Adipocyte (in vitro differentiated cells): ENCODE results near the gene KCNJ16.

Source experiments
- DNase-seq: peaks from one replicate; pipeline ENCODE4 v3.0.0-alpha.2; 2015; ENCODE audit warnings: low read depth
- H3K27me3 ChIP-seq: replicated peaks from 2 replicates; pipeline ENCODE4 v1.7.0; 2013; ENCODE audit warnings: mild to moderate bottlenecking, low read length, moderate library complexity; ENCODE audit not compliant: control insufficient read depth, insufficient read depth
- H3K36me3 ChIP-seq: 2 replicates; pipeline ENCODE4 v1.7.0; 2013; ENCODE audit warnings: low read length, mild to moderate bottlenecking, moderate library complexity; ENCODE audit not compliant: control insufficient read depth, insufficient read depth, severe bottlenecking
- H3K4me1 ChIP-seq: 2 replicates; pipeline ENCODE4 v1.7.0; 2013; ENCODE audit warnings: mild to moderate bottlenecking, low read length, moderate library complexity; ENCODE audit not compliant: control insufficient read depth, insufficient read depth
- H3K4me3 ChIP-seq: 2 replicates; pipeline ENCODE4 v1.7.0; 2013; ENCODE audit warnings: mild to moderate bottlenecking, low read length, moderate library complexity
- H3K9ac ChIP-seq: 2 replicates; pipeline ENCODE4 v1.7.0; 2013; ENCODE audit warnings: mild to moderate bottlenecking, low read length, moderate library complexity
- H3K9me3 ChIP-seq: 2 replicates; pipeline ENCODE4 v1.7.0; 2013; ENCODE audit warnings: mild to moderate bottlenecking, low read length, moderate library complexity; ENCODE audit not compliant: control insufficient read depth

Gene KCNJ16

GRCh38 chr17:70115126-70115525 is 40.1 kb downstream of the KCNJ16 start:
- DNase-seq, result no peak
- H3K9ac ChIP-seq, result no peak overlapping the region
- no peaks in the 10 kb centered on the region for H3K36me3 ChIP-seq
- H3K4me3 ChIP-seq, result no peak overlapping the region
- peaks cover 7% of the 10 kb centered on the region for H3K9me3 ChIP-seq
- peaks cover 7% of the 10 kb centered on the region for H3K4me1 ChIP-seq
- H3K27me3 ChIP-seq, result no peaks in the 10 kb centered on the region

GRCh38 chr17:70116919-70117318 is 41.9 kb downstream of the KCNJ16 start:
- peaks cover 9% of the 10 kb centered on the region for H3K4me1 ChIP-seq
- H3K9me3 ChIP-seq, result peaks cover 7% of the 10 kb centered on the region
- no peak overlapping the region for H3K9ac ChIP-seq
- DNase-seq, result no peak
- H3K27me3 ChIP-seq, result no peaks in the 10 kb centered on the region
- H3K36me3 ChIP-seq, result no peaks in the 10 kb centered on the region
- H3K4me3 ChIP-seq, result no peak overlapping the region

DNA sequence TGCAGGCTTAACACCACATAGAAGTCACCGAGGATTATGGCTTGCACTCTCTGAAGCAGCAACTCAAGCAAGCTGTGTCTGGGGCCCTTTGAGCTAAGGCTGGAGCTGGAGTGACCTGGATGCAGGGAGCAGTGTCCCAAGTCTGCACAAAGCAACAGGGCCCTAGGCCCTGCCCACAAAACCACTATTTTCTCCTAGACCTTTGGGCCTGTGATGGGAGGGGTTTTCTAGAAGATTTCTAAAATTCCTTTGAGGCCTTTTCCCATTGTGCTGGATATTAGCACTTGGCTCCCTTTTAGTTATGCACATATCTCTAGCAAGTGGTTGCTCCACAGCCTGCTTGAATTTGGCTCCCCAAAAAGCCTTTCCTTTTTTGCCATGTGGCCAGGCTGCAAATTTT is 44.5 kb downstream of the KCNJ16 start:
- Histone ChIP-seq H3K36me3 (no peaks in the 10 kb centered on the region), H3K9me3 (peaks cover 7% of the 10 kb centered on the region), H3K9ac (no peak overlapping the region), H3K4me3 (no peak overlapping the region), H3K4me1 (peaks cover 9% of the 10 kb centered on the region), H3K27me3 (no peaks in the 10 kb centered on the region)
- no peak for DNase-seq

GRCh38 chr17:70119983-70120382 is 45.0 kb downstream of the KCNJ16 start:
- H3K27me3 ChIP-seq, result no peaks in the 10 kb centered on the region
- H3K4me1 ChIP-seq, result peaks cover 9% of the 10 kb centered on the region
- no peaks in the 10 kb centered on the region for H3K36me3 ChIP-seq
- no peak overlapping the region for H3K4me3 ChIP-seq
- no peak for DNase-seq
- no peak overlapping the region for H3K9ac ChIP-seq
- H3K9me3 ChIP-seq, result peaks cover 7% of the 10 kb centered on the region

DNA sequence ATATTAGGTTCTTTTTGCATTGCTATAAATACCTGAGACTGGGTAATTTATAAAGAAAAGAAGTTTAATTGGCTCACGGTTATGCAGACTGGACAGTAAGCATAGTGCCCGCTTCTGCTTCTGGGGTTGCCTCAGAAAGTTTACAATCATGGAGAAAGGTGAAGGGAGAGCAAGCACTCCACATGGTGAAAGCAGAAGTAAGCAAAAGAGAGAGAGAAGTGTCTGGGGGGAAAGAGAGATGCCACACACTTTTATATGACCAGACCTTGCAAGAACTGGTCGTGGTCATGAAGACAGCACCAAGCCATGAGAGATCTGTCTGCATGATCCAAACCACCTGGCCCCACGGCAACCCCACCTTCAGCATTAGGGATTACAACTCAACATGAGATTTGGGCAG is 45.4 kb downstream of the KCNJ16 start:
- H3K9ac ChIP-seq, result no peak overlapping the region
- peaks cover 7% of the 10 kb centered on the region for H3K9me3 ChIP-seq
- H3K4me3 ChIP-seq, result no peak overlapping the region
- no peaks in the 10 kb centered on the region for H3K36me3 ChIP-seq
- H3K4me1 ChIP-seq, result peaks cover 9% of the 10 kb centered on the region
- no peaks in the 10 kb centered on the region for H3K27me3 ChIP-seq
- no peak for DNase-seq

GRCh38 chr17:70121126-70121525 is 46.1 kb downstream of the KCNJ16 start:
- Histone ChIP-seq H3K9me3 (peaks cover 7% of the 10 kb centered on the region), H3K9ac (no peak overlapping the region), H3K4me3 (no peak overlapping the region), H3K36me3 (no peaks in the 10 kb centered on the region), H3K4me1 (peaks cover 9% of the 10 kb centered on the region), H3K27me3 (no peaks in the 10 kb centered on the region)
- DNase-seq, result no peak

DNA sequence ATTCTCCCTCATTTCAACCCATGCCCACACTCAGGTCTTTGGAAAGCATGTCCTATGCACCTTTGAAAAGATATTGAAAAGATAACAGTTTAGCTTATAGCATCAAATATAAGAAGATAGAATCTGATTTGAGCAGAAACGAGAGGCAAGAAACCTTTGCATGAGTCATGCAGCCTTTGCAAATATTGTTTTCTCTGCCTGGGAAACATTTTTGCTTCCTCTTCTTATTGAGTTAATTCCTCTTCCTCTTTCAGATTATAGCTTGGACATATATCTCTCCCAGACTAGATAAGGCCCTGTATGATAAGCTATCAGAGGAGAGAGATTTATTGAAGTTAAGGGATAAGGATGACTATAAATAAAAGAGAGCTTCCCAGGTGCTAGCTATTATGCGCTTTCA is 48.2 kb downstream of the KCNJ16 start:
- H3K36me3 ChIP-seq, result no peaks in the 10 kb centered on the region
- H3K9ac ChIP-seq, result no peak overlapping the region
- H3K4me3 ChIP-seq, result no peak overlapping the region
- H3K9me3 ChIP-seq, result peaks cover 7% of the 10 kb centered on the region
- no peak for DNase-seq
- H3K27me3 ChIP-seq, result no peaks in the 10 kb centered on the region
- H3K4me1 ChIP-seq, result peaks cover 9% of the 10 kb centered on the region

DNA sequence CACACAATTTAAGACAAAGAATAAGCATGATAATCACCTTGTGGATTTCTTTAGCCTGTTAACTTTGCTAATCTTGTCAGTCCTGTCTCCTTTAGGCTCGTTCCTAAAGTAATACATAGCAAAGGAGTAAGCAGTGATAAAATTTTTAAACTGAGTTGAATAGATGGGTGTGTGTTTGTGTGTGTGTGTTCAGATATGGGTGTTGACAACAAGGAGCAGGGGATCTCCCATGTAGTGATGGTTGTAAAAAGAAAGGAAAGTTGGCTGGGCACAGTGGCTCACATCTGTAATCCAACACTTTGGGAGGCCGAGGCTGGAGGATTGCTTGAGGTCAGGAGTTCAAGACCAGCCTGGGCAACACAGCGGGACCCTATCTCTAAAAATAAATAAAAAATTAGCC is 49.7 kb downstream of the KCNJ16 start:
- no peak overlapping the region for H3K4me3 ChIP-seq
- H3K27me3 ChIP-seq, result no peaks in the 10 kb centered on the region
- DNase-seq, result no peak
- H3K9ac ChIP-seq, result no peak overlapping the region
- no peaks in the 10 kb centered on the region for H3K36me3 ChIP-seq
- peaks cover 1% of the 10 kb centered on the region for H3K9me3 ChIP-seq
- H3K4me1 ChIP-seq, result peaks cover 6% of the 10 kb centered on the region

DNA sequence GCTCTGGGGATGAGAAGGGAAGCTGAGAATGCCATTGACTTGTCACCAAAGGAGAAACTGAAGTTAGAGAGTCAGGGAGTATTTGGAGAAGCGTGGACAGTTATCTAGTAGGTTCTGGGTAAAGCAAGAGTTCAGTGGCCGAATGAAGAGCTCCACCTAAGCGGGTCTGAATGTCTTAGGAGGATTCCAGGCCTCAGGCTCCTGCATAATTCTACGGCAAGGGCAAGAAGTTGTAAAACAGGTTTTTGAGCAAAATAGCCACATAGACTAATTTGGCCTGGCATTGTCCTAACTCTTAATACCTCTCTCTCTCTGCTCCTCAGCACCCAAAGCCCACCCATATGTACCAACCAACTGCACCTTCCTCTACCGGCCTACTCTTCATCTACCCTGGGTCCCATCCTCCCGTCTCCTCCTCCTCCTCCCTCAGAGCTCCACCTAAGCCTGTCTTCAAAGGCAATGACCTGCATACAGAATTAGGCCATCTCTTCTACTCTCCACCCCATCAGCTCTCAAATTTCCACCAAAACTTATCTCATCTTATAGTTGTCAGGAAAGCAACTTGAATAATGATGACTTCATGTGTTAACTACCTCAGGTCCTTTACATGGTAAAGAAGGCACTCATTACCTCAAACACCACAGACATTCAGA is 52.3 kb downstream of the KCNJ16 start:
- no peak overlapping the region for H3K9ac ChIP-seq
- H3K36me3 ChIP-seq, result no peaks in the 10 kb centered on the region
- H3K9me3 ChIP-seq, result no peaks in the 10 kb centered on the region
- H3K4me1 ChIP-seq, result no peaks in the 10 kb centered on the region
- H3K27me3 ChIP-seq, result no peaks in the 10 kb centered on the region
- H3K4me3 ChIP-seq, result no peak overlapping the region
- no peak for DNase-seq

DNA sequence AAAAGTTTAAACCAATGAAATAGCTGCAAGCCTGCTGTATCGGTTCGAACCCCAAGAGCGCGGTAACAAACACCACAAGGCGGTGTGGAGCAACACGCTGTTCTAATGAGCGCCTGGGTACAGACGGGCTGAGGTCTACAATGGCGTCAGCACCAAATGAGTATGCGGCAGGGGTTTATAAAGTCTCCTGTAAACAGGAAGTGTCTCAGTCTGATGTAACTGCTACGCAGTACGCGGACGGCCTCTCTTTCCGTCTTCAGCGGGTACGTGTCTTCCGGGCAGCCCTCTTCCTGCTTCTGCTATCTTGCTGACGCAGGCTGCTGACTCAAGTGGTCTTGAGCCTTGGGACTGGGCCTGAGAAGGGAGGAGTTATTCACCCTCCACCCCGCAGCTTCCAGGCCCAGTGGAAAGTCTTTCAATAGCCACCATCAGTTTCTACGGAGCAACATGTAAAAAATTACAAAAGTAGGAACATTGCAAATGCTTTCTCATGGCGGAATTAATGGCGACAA is 53.8 kb downstream of the KCNJ16 start:
- Histone ChIP-seq H3K9ac (no peak overlapping the region), H3K9me3 (no peaks in the 10 kb centered on the region), H3K4me3 (no peak overlapping the region), H3K36me3 (no peaks in the 10 kb centered on the region), H3K27me3 (no peaks in the 10 kb centered on the region), H3K4me1 (no peaks in the 10 kb centered on the region)
- no peak for DNase-seq

DNA sequence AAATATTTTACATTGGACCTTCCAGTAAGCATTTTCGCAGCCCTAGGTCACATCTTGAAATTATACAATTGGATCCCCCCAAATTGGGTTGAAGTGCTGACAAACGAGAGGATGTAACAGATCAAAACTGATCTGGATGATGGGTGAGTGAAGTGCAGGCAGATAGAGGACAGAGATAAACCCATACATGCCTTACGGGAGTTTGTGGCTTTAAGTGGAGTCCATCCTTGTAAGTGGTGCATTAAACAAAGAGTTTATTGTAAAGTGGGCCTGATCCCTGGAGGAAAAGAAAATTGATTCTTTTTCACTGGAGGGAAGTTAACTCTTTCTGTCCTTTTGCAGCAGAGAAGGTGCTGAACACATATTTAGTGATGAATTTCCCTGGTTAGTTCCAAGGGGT is 55.3 kb downstream of the KCNJ16 start:
- Histone ChIP-seq H3K4me3 (no peak overlapping the region), H3K4me1 (no peaks in the 10 kb centered on the region), H3K9ac (no peak overlapping the region), H3K27me3 (no peaks in the 10 kb centered on the region), H3K36me3 (no peaks in the 10 kb centered on the region), H3K9me3 (no peaks in the 10 kb centered on the region)
- DNase-seq, result no peak

GRCh38 chr17:70132505-70132904 is 57.5 kb downstream of the KCNJ16 start:
- Histone ChIP-seq H3K9me3 (no peaks in the 10 kb centered on the region), H3K27me3 (no peaks in the 10 kb centered on the region), H3K4me1 (peaks cover 7% of the 10 kb centered on the region), H3K9ac (no peak overlapping the region), H3K36me3 (no peaks in the 10 kb centered on the region), H3K4me3 (no peak overlapping the region)
- DNase-seq, result no peak
